Aorta (tissue), 5 donors: ENCODE results near the gene PACS1. TPM values are rescaled to one million over a fixed set of nuclear protein-coding genes. Genes with fewer than 3 reads are reported as not detected.
A peak's percentile ranks its signal among the peaks of the same experiment; 100 is the strongest.

Experiments
- ATAC-seq: fragments of 200-7000 bp; cut with Tn5 transposase; one replicate; pipeline ENCODE4 v1.9.1; 2022; ENCODE audit warnings: moderate library complexity; ENCODE audit not compliant: low FRiP score
- DNase-seq, 2 donors: peaks; one replicate each; pipeline ENCODE4 v3.0.0-alpha.2; 2020
- H3K27ac ChIP-seq, 2 donors: one replicate each; pipeline ENCODE4 v1.5.1; 2013; ENCODE audit warnings: low read length in 2 of 2, mild to moderate bottlenecking in 2 of 2, moderate library complexity in 2 of 2, control low read depth in 1 of 2, inconsistent platforms in 1 of 2, low read depth in 1 of 2
- H3K27me3 ChIP-seq, 2 donors: one replicate each; pipeline ENCODE4 v1.6.1; 2013; ENCODE audit warnings: control low read depth in 1 of 2, low read length in 1 of 2, mild to moderate bottlenecking in 1 of 2, moderate library complexity in 1 of 2; ENCODE audit not compliant: insufficient read depth in 2 of 2, control insufficient read depth in 1 of 2
- H3K36me3 ChIP-seq, 2 donors: one replicate each; pipeline ENCODE4 v1.6.1; 2013; ENCODE audit warnings: control low read depth in 1 of 2, low read length in 1 of 2, mild to moderate bottlenecking in 1 of 2; ENCODE audit not compliant: insufficient read depth in 2 of 2, control insufficient read depth in 1 of 2
- H3K4me1 ChIP-seq, 2 donors: one replicate each; pipeline ENCODE4 v1.6.1; 2013; ENCODE audit warnings: low read length in 2 of 2, control low read depth in 1 of 2, mild to moderate bottlenecking in 1 of 2, moderate library complexity in 1 of 2; ENCODE audit not compliant: insufficient read depth in 2 of 2, control insufficient read depth in 1 of 2
- H3K4me3 ChIP-seq, 2 donors: one replicate each; pipeline ENCODE4 v1.5.1; 2013; ENCODE audit warnings: low read length in 2 of 2, control low read depth in 1 of 2, mild to moderate bottlenecking in 1 of 2
- H3K9me3 ChIP-seq: one replicate; pipeline ENCODE4 v1.6.1; 2013; ENCODE audit warnings: mild to moderate bottlenecking, low read length; ENCODE audit not compliant: control insufficient read depth
- WGBS, 2 donors: extraction: QIAGEN DNeasy Blood & Tissue Kit; methylation state at CpG; one replicate each; pipeline ENCODE4 v1.1.7; 2013; 5-methylcytosine and 5-hydroxymethylcytosine counted together
- intact Hi-C, 2 donors: fragments of 100-400 bp; cut with DNase I; formaldehyde crosslinking; loops; one replicate each; pipeline versions ENCODE4 v1.14.2 to v1.15.0; 2022
- polyA plus RNA-seq, 2 donors: library from polyadenylated mRNA; stranded (reverse); fragments of 200-250 nt; gene quantifications; one replicate each; pipeline ENCODE4 v1.2.3, GENCODE V29; 2013
- total RNA-seq, 2 donors: library from RNA; stranded (reverse); fragmentation: NEBNext Ultra II Directional; extraction: Animal tissue kit (Norgen Biotek cat#: 25700); gene quantifications; one replicate each; pipeline ENCODE4 v1.2.1, GENCODE V29; 2021
- donor health status: healthy with polysubstance abuse.
- donor health status: Bipolar disorder and iron deficiency.
- donor health status: DM: no; HTN: no; CAD: no.
- donor health status: DM: no; HTN: no; CAD: no.
- donor health status: DM: yes; HTN: yes; CAD: no.

The PACS1 gene
- total and polyA plus RNA-seq, 4 donors: 16.2 to 119 (median 59.1) TPM

DNA sequence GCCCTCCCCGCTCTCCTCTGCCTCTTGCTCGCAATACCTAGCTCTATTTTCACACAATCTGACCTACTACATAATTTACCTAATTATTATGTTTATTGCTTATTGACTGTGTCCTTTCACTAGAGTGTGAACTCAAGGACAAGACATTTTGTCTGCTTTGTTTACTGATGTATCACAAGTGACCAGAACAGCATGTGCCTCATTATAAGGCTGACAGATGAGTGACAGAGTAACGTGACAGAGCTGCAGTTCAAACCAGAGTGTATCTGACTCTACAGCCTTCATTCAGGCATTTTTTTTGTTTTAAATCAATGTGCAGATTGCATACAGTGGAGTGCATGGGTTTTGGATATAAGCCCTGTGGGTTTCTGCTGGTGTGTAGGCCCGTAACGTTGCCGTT, 116.4 kb downstream of the PACS1 start:
- Histone ChIP-seq H3K4me3 (no peak overlapping the region), H3K9me3 (no peaks in the 10 kb centered on the region), H3K4me1 (no peaks in the 10 kb centered on the region), H3K27me3 (no peaks in the 10 kb centered on the region), H3K27ac (no peak overlapping the region), H3K36me3 (no peaks in the 10 kb centered on the region)
- DNase-seq (no peak), ATAC-seq (no peak)
- intact Hi-C loops: no loop called here
- WGBS, 2 donors: 95 to 96% methylated on average over 6 of the region's 6 CpGs

DNA sequence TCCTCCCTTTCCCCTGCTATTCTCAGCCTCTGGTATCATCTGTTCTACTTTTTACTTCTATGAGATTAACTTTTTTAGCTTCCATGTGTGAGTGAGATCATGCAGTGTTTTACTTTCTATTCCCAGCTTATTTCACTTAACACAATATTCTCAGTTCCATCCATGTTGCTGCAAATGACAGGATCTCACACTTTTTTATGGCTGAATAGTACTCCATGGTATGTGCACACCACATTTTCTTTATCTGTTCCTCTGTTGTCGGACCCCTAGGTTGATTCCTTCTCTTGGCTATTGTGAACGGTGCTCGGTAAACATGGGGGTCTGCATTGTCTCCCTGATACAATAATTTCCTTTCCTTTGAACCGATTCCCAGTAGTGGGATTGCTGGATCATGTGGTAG, 117.4 kb downstream of the PACS1 start:
- DNase-seq (no peak), ATAC-seq (no peak)
- Histone ChIP-seq H3K9me3 (no peaks in the 10 kb centered on the region), H3K4me1 (no peaks in the 10 kb centered on the region), H3K27ac (no peak overlapping the region), H3K36me3 (no peaks in the 10 kb centered on the region), H3K4me3 (no peak overlapping the region), H3K27me3 (no peaks in the 10 kb centered on the region)
- intact Hi-C loops: no loop called here
- WGBS, 2 donors: 97 to 100% methylated on average over 4 of the region's 4 CpGs

- 61 to 67% methylated on average over 3 of the region's 3 CpGs for WGBS, 2 donors
- Histone ChIP-seq H3K27me3 (no peaks in the 10 kb centered on the region), H3K27ac (no peak overlapping the region), H3K4me1 (no peaks in the 10 kb centered on the region), H3K4me3 (no peak overlapping the region), H3K36me3 (no peaks in the 10 kb centered on the region), H3K9me3 (no peaks in the 10 kb centered on the region)
- ATAC-seq (no peak), DNase-seq (no peak)
- intact Hi-C loops: no loop called here
Measured at GRCh38 chr11:66188580-66188979, 118.5 kb downstream of the PACS1 start.

- 71 to 77% methylated on average over 8 of the region's 8 CpGs for WGBS, 2 donors
- ATAC-seq: no peak
- Histone ChIP-seq H3K4me3 (no peak overlapping the region), H3K9me3 (no peaks in the 10 kb centered on the region), H3K27me3 (no peaks in the 10 kb centered on the region), H3K36me3 (no peaks in the 10 kb centered on the region), H3K27ac (no peak overlapping the region), H3K4me1 (no peaks in the 10 kb centered on the region)
- intact Hi-C loops: no loop called here
- DNase-seq: no peak
Measured at GRCh38 chr11:66189031-66189745, 119.1 kb downstream of the PACS1 start.

- no peaks in the 10 kb centered on the region for H3K4me1 ChIP-seq
- no peaks in the 10 kb centered on the region for H3K27me3 ChIP-seq
- WGBS, 2 donors: 86 to 88% methylated on average over 6 of the region's 6 CpGs
- H3K36me3 ChIP-seq: no peaks in the 10 kb centered on the region
- no peak overlapping the region for H3K4me3 ChIP-seq
- no peak overlapping the region for H3K27ac ChIP-seq
- ATAC-seq: no peak
- H3K9me3 ChIP-seq: no peaks in the 10 kb centered on the region
- intact Hi-C loops: no loop called here
- DNase-seq: no peak
Measured at GRCh38 chr11:66190786-66191185, 120.7 kb downstream of the PACS1 start.

DNA sequence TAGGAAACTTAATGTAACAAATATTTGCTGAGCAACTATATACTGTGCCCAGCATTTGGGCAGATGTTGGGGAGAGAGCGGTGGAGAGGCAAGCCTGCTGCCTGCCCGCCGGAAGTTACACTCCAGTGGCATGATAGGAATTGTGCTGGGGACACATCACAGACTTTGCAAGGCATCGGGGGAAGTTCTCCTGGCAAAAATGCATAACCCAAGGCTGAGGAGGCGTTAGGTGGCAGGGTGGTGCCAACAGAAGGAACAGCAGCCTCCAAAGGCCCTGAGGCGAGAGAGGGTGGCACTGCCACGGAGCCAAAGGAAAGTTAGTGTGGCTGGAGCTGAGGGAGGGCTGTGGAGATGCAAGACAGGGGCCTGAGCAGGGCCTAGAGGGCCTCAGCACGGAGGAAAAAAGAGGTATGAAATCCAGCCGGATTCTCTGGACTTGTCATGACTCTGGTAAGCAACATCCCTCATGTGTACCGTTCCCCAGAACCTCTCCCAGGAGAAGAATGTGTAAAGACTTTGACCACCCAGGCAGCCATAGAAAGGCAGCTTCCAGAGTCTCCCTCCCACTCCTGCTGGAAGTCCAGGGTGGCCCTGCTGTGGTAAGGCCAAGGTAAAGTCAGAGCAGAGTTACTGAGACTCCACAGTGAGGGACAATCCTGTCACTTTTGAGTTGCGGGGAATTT, 122.2 kb downstream of the PACS1 start:
- Histone ChIP-seq H3K36me3 (no peaks in the 10 kb centered on the region), H3K4me3 (no peak overlapping the region), H3K9me3 (no peaks in the 10 kb centered on the region), H3K4me1 (no peaks in the 10 kb centered on the region), H3K27ac (peak overlapping the region in 1 of 2 donors; percentile 78), H3K27me3 (no peaks in the 10 kb centered on the region)
- intact Hi-C loops: no loop called here
- DNase-seq (no peak), ATAC-seq (no peak)
- 35 to 39% methylated on average over 11 of the region's 11 CpGs for WGBS, 2 donors

DNA sequence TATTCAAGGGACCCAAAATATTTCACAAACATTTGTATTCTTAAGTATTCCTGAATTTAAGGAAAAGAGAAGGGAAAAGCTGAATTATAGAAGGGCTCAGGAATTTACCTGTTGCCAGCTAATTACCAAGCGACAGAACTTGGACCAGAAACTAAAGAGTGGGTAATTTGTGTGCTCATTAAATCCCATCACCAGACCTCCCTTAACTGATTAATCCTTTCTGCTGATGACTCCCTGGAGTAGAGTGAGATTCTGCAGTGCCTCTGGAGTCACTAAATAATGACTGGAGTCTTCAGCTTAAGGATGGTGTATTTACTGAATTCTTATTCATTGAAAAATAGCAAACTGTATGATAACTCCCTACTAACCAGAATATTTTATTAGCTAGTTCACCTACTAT, 124.3 kb downstream of the PACS1 start:
- WGBS, 2 donors: 93 to 97% methylated on average over 1 of the region's 1 CpG
- intact Hi-C loops: no loop called here
- H3K4me1 ChIP-seq: no peaks in the 10 kb centered on the region
- DNase-seq (no peak), ATAC-seq (no peak)
- H3K27me3 ChIP-seq: no peaks in the 10 kb centered on the region
- no peak overlapping the region for H3K27ac ChIP-seq
- no peak overlapping the region for H3K4me3 ChIP-seq
- no peaks in the 10 kb centered on the region for H3K36me3 ChIP-seq
- no peaks in the 10 kb centered on the region for H3K9me3 ChIP-seq

- Histone ChIP-seq H3K4me3 (no peak overlapping the region), H3K36me3 (no peaks in the 10 kb centered on the region), H3K27me3 (no peaks in the 10 kb centered on the region), H3K27ac (no peak overlapping the region), H3K9me3 (no peaks in the 10 kb centered on the region), H3K4me1 (no peaks in the 10 kb centered on the region)
- ATAC-seq (no peak), DNase-seq (no peak)
- intact Hi-C loops: no loop called here
- WGBS, 2 donors: 86 to 88% methylated on average over 2 of the region's 2 CpGs
Measured at GRCh38 chr11:66195867-66196266, 125.8 kb downstream of the PACS1 start.

GRCh38 chr11:66203847-66204246, 133.8 kb downstream of the PACS1 start:
- Histone ChIP-seq H3K9me3 (no peaks in the 10 kb centered on the region), H3K4me3 (no peak overlapping the region), H3K27ac (no peak overlapping the region), H3K36me3 (no peaks in the 10 kb centered on the region), H3K27me3 (no peaks in the 10 kb centered on the region), H3K4me1 (no peaks in the 10 kb centered on the region)
- 96 to 99% methylated on average over 3 of the region's 3 CpGs for WGBS, 2 donors
- intact Hi-C loops: no loop called here
- no peak for ATAC-seq
- no peak for DNase-seq
